CD4-positive, alpha-beta T cell (primary cell): ENCODE results near the gene RIMS1. TPM values are rescaled to one million over a fixed set of nuclear protein-coding genes. Genes with fewer than 3 reads are reported as not detected.

Source experiments
- ATAC-seq: fragments of 200-7000 bp; cut with Tn5 transposase; one replicate; pipeline ENCODE4 v1.10.0; 2022; ENCODE audit warnings: mild to moderate bottlenecking; ENCODE audit not compliant: poor library complexity
- CTCF ChIA-PET: fragments of 350-600 bp; sonication (Branson Sonifier 250); formaldehyde crosslinking; loops from one replicate; lab custom pipeline; 2021; ENCODE audit warnings: antibody characterized with exemption, inconsistent platforms; lab: Charles Lee
- POLR2A ChIA-PET: fragments of 350-600 bp; sonication (Branson Sonifier 250); formaldehyde crosslinking; loops from one replicate; lab custom pipeline; 2021; ENCODE audit warnings: antibody characterized with exemption, inconsistent platforms; lab: Charles Lee
- DNase-seq, 14 experiments: peaks; one replicate each; pipeline ENCODE4 v3.0.0-alpha.2; 2013 to 2020; ENCODE audit warnings: mixed read lengths in 2 of 14
- H3K27ac ChIP-seq, 2 donors: one replicate each; pipeline versions ENCODE4 v1.5.1 to v1.7.0; 2013; ENCODE audit warnings: low read length in 2 of 2, low read depth in 1 of 2, mild to moderate bottlenecking in 1 of 2
- H3K27me3 ChIP-seq, 2 experiments: 1 replicate in 1 of 2; 2 replicates in 1 of 2; pipeline versions ENCODE4 v1.6.1 to v1.7.0; 2013; ENCODE audit warnings: low read length in 2 of 2, control low read depth in 1 of 2, mild to moderate bottlenecking in 1 of 2, moderate library complexity in 1 of 2; ENCODE audit not compliant: insufficient read depth in 2 of 2, control insufficient read depth in 1 of 2
- H3K36me3 ChIP-seq: one replicate; pipeline ENCODE4 v1.6.1; 2013; ENCODE audit warnings: low read length, control low read depth; ENCODE audit not compliant: insufficient read depth
- H3K4me1 ChIP-seq: one replicate; pipeline ENCODE4 v1.6.1; 2013; ENCODE audit warnings: low read length, control low read depth; ENCODE audit not compliant: insufficient read depth
- H3K4me3 ChIP-seq: one replicate; pipeline ENCODE4 v1.5.1; 2013; ENCODE audit warnings: mild to moderate bottlenecking, low read length, moderate library complexity
- H3K9me3 ChIP-seq, 2 experiments: 1 replicate in 1 of 2; 2 replicates in 1 of 2; pipeline versions ENCODE4 v1.6.1 to v1.7.0; 2013; ENCODE audit warnings: low read length in 2 of 2, mild to moderate bottlenecking in 2 of 2, control low read depth in 1 of 2, moderate library complexity in 1 of 2; ENCODE audit not compliant: control insufficient read depth in 1 of 2, insufficient read depth in 1 of 2
- H3K27ac Mint-ChIP-seq: one replicate; pipeline ENCODE4 v1.8.0; 2020; ENCODE audit warnings: mixed read lengths
- H3K27me3 Mint-ChIP-seq: one replicate; pipeline ENCODE4 v1.8.0; 2021; ENCODE audit warnings: mixed read lengths
- H3K36me3 Mint-ChIP-seq: one replicate; pipeline ENCODE4 v1.8.0; 2021; ENCODE audit warnings: low read depth, mixed read lengths
- H3K4me1 Mint-ChIP-seq: one replicate; pipeline ENCODE4 v1.8.0; 2021; ENCODE audit warnings: low read depth, mixed read lengths
- H3K4me3 Mint-ChIP-seq: one replicate; pipeline ENCODE4 v1.8.0; 2020; ENCODE audit warnings: mild to moderate bottlenecking, mixed read lengths
- H3K9me3 Mint-ChIP-seq: one replicate; pipeline ENCODE4 v1.8.0; 2020; ENCODE audit warnings: mixed read lengths
- intact Hi-C, 2 experiments: fragments of 100-400 bp; cut with DNase I in 1 of 2; cut with micrococcal nuclease in 1 of 2; formaldehyde crosslinking; loops; one replicate each; pipeline versions ENCODE4 v1.15.1 to v1.9.0; 2023 to 2025; cut with DNase I, micrococcal nuclease
- total RNA-seq, 174 experiments: library from RNA in 2 of 174; stranded (reverse) in 2 of 174; gene quantifications; one replicate each; pipeline ENCODE4 v1.2.3 and lab custom pipeline; 2021 to 2026
- TF ChIP-seq, protein P1 (sequence below): fragments of 200-600 bp; IDR thresholded peaks from one replicate; pipeline ENCODE4 v1.8.0; 2022; ENCODE audit warnings: antibody characterized with exemption, mild to moderate bottlenecking

The RIMS1 gene
- total RNA-seq, 2 experiments from 2014 or later, result not detected

DNA sequence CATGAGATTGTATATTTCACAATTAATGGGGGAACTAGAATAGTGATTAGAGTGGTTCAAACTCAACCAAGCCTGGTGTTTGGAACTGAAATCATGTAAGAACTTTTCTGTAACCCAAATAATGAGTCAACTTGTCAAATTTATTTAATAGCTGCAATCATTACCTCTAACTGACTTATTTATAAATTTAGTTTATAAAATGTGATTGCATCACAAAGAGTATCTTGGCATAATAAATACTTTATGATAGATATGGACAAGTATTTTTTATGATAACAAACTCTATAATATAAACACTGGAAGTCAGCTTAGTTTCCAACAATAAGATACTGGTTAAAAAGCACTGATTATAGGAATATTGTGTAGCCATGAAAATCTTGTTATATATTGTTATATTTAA, 319.1 kb downstream of the RIMS1 start:
- Mint-ChIP-seq H3K9me3 (peaks cover 5% of the 10 kb centered on the region), H3K27ac (no peak overlapping the region), H3K4me3 (no peak overlapping the region), H3K27me3 (no peaks in the 10 kb centered on the region), H3K4me1 (no peaks in the 10 kb centered on the region), H3K36me3 (no peaks in the 10 kb centered on the region)
- no peaks in the 10 kb centered on the region for H3K27me3 ChIP-seq
- intact Hi-C loops, result no loop called here
- no peak overlapping the region for H3K4me3 ChIP-seq
- ATAC-seq, result no peak
- DNase-seq, result no peak
- H3K9me3 ChIP-seq, result no peaks in the 10 kb centered on the region
- no peaks in the 10 kb centered on the region for H3K4me1 ChIP-seq
- H3K27ac ChIP-seq, result no peak overlapping the region
- CTCF ChIA-PET, result no interaction called here
- TF ChIP-seq, protein P1, sequence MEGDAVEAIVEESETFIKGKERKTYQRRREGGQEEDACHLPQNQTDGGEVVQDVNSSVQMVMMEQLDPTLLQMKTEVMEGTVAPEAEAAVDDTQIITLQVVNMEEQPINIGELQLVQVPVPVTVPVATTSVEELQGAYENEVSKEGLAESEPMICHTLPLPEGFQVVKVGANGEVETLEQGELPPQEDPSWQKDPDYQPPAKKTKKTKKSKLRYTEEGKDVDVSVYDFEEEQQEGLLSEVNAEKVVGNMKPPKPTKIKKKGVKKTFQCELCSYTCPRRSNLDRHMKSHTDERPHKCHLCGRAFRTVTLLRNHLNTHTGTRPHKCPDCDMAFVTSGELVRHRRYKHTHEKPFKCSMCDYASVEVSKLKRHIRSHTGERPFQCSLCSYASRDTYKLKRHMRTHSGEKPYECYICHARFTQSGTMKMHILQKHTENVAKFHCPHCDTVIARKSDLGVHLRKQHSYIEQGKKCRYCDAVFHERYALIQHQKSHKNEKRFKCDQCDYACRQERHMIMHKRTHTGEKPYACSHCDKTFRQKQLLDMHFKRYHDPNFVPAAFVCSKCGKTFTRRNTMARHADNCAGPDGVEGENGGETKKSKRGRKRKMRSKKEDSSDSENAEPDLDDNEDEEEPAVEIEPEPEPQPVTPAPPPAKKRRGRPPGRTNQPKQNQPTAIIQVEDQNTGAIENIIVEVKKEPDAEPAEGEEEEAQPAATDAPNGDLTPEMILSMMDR, result no peak
- no peaks in the 10 kb centered on the region for H3K36me3 ChIP-seq
- POLR2A ChIA-PET, result no interaction called here

DNA sequence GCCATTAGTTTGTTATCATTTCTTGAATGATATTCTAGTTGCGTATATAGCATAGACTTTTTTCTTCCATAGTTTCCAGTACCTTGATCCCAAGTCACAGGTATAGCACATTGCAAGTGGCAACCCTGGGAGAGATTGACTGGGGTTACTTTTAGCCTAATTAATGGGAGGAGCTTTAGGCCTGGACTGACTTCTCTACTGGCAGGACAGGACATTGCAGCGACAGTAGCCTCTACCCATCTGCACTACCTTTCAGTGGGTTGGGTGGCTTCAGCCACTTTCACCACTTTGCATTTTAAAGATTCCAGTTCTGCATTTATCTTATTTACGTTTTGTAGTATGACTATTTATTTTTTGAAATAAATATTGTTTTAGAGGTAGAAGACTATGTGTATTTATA, 320.3 kb downstream of the RIMS1 start:
- ChIA-PET POLR2A (no interaction called here), CTCF (no interaction called here)
- Histone ChIP-seq H3K27me3 (no peaks in the 10 kb centered on the region), H3K4me1 (no peaks in the 10 kb centered on the region), H3K27ac (no peak overlapping the region), H3K9me3 (no peaks in the 10 kb centered on the region), H3K36me3 (no peaks in the 10 kb centered on the region), H3K4me3 (no peak overlapping the region)
- TF ChIP-seq, protein P1, result no peak
- no peaks in the 10 kb centered on the region for H3K27me3 Mint-ChIP-seq
- ATAC-seq, result no peak
- H3K4me3 Mint-ChIP-seq, result no peak overlapping the region
- no peak for DNase-seq
- no peaks in the 10 kb centered on the region for H3K4me1 Mint-ChIP-seq
- no peak overlapping the region for H3K27ac Mint-ChIP-seq
- H3K36me3 Mint-ChIP-seq, result no peaks in the 10 kb centered on the region
- peaks cover 5% of the 10 kb centered on the region for H3K9me3 Mint-ChIP-seq
- intact Hi-C loops, result no loop called here

DNA sequence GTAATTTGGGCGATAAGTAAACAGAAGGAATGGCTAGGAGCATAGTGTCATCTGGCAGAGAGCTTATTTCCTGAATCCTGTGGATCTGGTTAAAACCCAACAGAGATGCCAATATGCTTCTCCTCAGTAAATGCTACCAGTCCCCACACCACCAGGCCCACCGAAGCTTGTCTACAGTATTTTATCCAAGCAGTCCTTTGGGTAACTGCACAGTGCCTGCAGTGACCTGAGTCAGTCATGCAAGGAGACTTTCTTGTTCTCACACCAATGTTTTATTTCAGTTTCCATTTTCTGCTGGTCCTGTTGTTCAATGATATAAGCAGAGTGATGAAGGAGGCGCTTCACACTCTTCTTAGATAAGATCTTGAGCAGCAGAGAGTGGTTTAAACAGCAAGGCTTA, 326.3 kb downstream of the RIMS1 start:
- H3K4me3 ChIP-seq, result no peak overlapping the region
- POLR2A ChIA-PET, result no interaction called here
- TF ChIP-seq, protein P1, result no peak
- CTCF ChIA-PET, result no interaction called here
- intact Hi-C loops, result no loop called here
- no peak overlapping the region for H3K27ac ChIP-seq
- Mint-ChIP-seq H3K36me3 (no peaks in the 10 kb centered on the region), H3K27ac (no peak overlapping the region), H3K27me3 (no peaks in the 10 kb centered on the region), H3K4me1 (no peaks in the 10 kb centered on the region), H3K4me3 (no peak overlapping the region), H3K9me3 (no peaks in the 10 kb centered on the region)
- no peaks in the 10 kb centered on the region for H3K4me1 ChIP-seq
- H3K27me3 ChIP-seq, result no peaks in the 10 kb centered on the region
- no peaks in the 10 kb centered on the region for H3K9me3 ChIP-seq
- H3K36me3 ChIP-seq, result no peaks in the 10 kb centered on the region
- ATAC-seq (no peak), DNase-seq (no peak)
